Esophagus squamous epithelium (tissue), 5 donors: ENCODE measurements around the gene PNKD. TPM values are rescaled to one million over a fixed set of nuclear protein-coding genes. Genes with fewer than 3 reads are reported as not detected.

Experiments
- DNase-seq: peaks from one replicate; lab custom pipeline; 2025; lab: John Stamatoyannopoulos, UW
- H3K27ac ChIP-seq, 4 donors: fragments of 200-600 bp; sonication (generic); one replicate each; pipeline ENCODE4 v1.5.1; 2016 to 2019; ENCODE audit warnings: mild to moderate bottlenecking in 1 of 4
- H3K27me3 ChIP-seq, 4 donors: fragments of 200-600 bp; sonication (generic); 1 replicate in 3 of 4; 2 replicates in 1 of 4; pipeline versions ENCODE4 v1.5.1 to v1.6.0; 2017 to 2021; ENCODE audit warnings: antibody characterized with exemption in 1 of 4
- H3K36me3 ChIP-seq, 3 donors: fragments of 200-600 bp; sonication (generic); one replicate each; pipeline ENCODE4 v1.5.1; 2016 to 2019
- H3K4me1 ChIP-seq, 3 donors: fragments of 200-600 bp; sonication (generic); one replicate each; pipeline ENCODE4 v1.5.1; 2017 to 2019
- H3K4me3 ChIP-seq, 4 donors: fragments of 200-600 bp; sonication (generic); 1 replicate in 3 of 4; 2 replicates in 1 of 4; pipeline ENCODE4 v1.5.1; 2016 to 2019; ENCODE audit warnings: mild to moderate bottlenecking in 2 of 4, moderate library complexity in 1 of 4
- H3K9me3 ChIP-seq, 3 donors: fragments of 200-600 bp; sonication (generic); one replicate each; pipeline ENCODE4 v1.5.1; 2016 to 2019
- POLR2A ChIP-seq, 4 donors: fragments of 450-650 bp; IDR thresholded peaks; one replicate each; pipeline ENCODE4 v1.6.1; 2017; ENCODE audit warnings: antibody characterized with exemption in 4 of 4, mild to moderate bottlenecking in 4 of 4, moderate library complexity in 3 of 4
- WGBS, 2 donors: methylation state at CpG; one replicate each; pipeline ENCODE4 v1.1.5; 2018; 5-methylcytosine and 5-hydroxymethylcytosine counted together
- intact Hi-C: fragments of 100-400 bp; cut with DNase I; formaldehyde crosslinking; loops from one replicate; pipeline ENCODE4 v1.15.0; 2022
- total RNA-seq, 4 donors: library from RNA; depleted of rRNA; stranded (reverse); fragments of >200 nt; gene quantifications; one replicate each; pipeline ENCODE4 v1.1.0, GENCODE V29; 2016
- TF ChIP-seq, protein P1 (sequence below), 6 experiments: fragments of 450-650 bp in 4 of 6; fragments of 200-600 bp in 2 of 6; sonication (generic) in 2 of 6; IDR thresholded peaks; one replicate each; pipeline ENCODE4 v1.5.1; 2016 to 2019; ENCODE audit warnings: antibody characterized with exemption in 6 of 6, mild to moderate bottlenecking in 4 of 6, moderate library complexity in 4 of 6
- donor health status: DM: yes; HTN: yes; CAD: no.

PNKD gene
- total RNA-seq, 4 donors from 2014 or later: 19.7 to 34.3 (median 28.0) TPM

DNA sequence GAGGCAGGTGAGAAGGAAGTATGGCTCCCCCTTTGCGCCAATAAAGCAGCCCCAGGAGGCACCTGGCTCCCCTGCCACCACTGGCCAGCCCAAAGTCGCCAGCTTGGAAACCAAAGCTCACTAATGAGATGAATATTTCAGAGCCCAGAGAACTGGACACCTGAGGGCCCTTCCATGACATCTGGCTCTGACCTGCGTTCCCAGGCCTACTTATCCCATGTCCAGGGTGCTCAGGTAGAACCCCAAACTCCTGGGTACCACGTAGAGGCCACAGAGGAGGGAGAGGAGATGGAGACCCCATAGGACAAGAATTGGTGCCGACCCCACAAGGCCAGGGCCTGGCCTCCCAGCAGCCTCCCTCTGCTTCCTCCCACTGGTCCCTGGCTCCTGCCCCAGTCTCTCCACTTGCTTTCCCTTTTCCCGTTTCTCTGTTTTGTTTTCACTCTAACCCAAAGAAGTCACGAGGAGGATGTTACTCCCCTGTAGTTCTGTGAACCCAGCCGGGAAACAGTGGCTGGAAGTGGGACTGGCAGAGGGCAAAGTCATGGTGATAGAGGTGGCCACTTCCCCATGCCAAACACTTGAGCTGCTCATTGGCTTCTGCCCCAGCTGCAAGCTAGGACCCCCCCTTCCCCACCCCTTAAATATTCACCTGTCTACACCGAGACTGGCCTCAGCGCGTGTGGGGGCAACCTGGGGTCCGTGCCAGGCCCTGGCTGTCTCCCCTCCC is 21.2 kb downstream of the PNKD start:
- H3K9me3 ChIP-seq: no peaks in the 10 kb centered on the region
- TF ChIP-seq POLR2A (IDR thresholded peaks at IDR 0.05): peak in 1 of 4 donors; percentile 13
- TF ChIP-seq, protein P1, sequence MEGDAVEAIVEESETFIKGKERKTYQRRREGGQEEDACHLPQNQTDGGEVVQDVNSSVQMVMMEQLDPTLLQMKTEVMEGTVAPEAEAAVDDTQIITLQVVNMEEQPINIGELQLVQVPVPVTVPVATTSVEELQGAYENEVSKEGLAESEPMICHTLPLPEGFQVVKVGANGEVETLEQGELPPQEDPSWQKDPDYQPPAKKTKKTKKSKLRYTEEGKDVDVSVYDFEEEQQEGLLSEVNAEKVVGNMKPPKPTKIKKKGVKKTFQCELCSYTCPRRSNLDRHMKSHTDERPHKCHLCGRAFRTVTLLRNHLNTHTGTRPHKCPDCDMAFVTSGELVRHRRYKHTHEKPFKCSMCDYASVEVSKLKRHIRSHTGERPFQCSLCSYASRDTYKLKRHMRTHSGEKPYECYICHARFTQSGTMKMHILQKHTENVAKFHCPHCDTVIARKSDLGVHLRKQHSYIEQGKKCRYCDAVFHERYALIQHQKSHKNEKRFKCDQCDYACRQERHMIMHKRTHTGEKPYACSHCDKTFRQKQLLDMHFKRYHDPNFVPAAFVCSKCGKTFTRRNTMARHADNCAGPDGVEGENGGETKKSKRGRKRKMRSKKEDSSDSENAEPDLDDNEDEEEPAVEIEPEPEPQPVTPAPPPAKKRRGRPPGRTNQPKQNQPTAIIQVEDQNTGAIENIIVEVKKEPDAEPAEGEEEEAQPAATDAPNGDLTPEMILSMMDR (IDR thresholded peaks at IDR 0.05): no peak
- intact Hi-C loops: loop anchor here (5.0 kb wide), 1 partner anchor 106 kb away; the partner anchor contains the start of gene CTDSP1
- no peak for DNase-seq
- peak overlapping the region; percentile 65 to 93 (median 79) for H3K4me3 ChIP-seq
- H3K36me3 ChIP-seq: no peaks in the 10 kb centered on the region
- H3K4me1 ChIP-seq: peaks cover 57 to 93% (median 80%) of the 10 kb centered on the region in 3 donors
- 24 to 25% methylated on average over 6 to 8 of the region's 12 CpGs for WGBS, 2 donors
- no peaks in the 10 kb centered on the region for H3K27me3 ChIP-seq
- peak overlapping the region; percentile 94 to 99 (median 98) for H3K27ac ChIP-seq

DNA sequence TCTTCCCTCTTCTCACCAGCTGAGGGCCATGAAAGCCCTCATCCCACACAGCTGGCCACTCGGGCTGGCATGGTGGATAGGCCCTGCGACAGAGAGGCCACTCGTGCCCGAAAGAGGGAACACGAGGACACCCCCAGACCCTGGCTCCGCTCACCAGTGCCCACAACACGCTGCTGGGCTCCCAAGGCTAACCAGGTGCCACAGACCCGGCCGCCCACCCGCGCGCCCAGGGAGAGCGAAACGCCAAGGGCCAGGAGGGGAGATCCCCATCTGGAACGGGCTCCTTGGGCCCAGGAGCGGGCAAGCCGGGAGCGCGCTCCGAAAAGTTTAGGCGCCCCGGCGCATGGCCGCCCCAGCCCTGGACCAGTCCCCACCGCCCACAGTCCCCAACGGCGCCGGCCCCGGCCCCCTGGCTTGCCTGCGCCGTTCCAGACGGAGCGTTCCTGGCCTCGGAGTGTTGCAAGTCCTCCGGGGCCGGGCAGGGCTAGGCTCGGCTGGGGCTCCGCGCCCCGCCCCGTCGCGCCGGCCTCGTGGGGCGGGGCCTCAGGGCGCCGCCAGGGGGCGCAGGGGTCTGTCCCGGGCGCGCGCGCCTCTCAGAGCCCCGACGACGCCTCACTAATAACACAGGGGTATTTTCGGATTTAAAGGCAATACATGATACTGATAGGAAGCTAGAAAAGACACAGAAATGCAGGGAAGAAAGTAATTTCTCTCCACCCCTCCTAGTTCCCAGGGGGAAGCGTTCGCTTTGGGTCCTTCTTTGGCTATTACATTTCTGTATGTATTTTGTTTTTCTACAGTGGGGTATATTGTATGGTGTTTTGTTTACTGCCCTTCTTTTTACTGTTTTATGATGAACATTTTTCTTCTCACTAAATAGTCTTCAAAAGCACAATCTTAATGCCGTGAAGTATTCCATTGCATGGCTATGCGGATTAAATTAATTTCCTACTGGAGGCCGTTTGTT is 22.0 kb downstream of the PNKD start, which contains the start of gene TMBIM1:
TSS of gene TMBIM1 (minus strand) at position 456 of the 967 bp plus-strand sequence. CDS start 10,362 bp downstream, outside the sequence.
- Histone ChIP-seq H3K9me3 (no peaks in the 10 kb centered on the region), H3K4me3 (peak within 1 kb of the TSS; percentile 65 to 93 (median 79)), H3K4me1 (peaks cover 52 to 93% (median 81%) of the 10 kb centered on the region in 3 donors), H3K36me3 (no peaks in the 10 kb centered on the region), H3K27ac (peak within 1 kb of the TSS; percentile 94 to 99 (median 98)), H3K27me3 (no peaks in the 10 kb centered on the region)
- no peak for DNase-seq
- TF ChIP-seq, protein P1 (IDR thresholded peaks at IDR 0.05): peak; percentile 57 to 99 (median 97)
- TF ChIP-seq POLR2A (IDR thresholded peaks at IDR 0.05): peak in 3 of 4 donors; percentile 79 to 96 (median 92)
- 21 to 29% methylated on average over 7 to 9 of the region's 63 CpGs for WGBS, 2 donors
- intact Hi-C loops: loop anchor here (5.0 kb wide), 1 partner anchor 105 kb away; the partner anchor contains the start of gene CTDSP1

DNA sequence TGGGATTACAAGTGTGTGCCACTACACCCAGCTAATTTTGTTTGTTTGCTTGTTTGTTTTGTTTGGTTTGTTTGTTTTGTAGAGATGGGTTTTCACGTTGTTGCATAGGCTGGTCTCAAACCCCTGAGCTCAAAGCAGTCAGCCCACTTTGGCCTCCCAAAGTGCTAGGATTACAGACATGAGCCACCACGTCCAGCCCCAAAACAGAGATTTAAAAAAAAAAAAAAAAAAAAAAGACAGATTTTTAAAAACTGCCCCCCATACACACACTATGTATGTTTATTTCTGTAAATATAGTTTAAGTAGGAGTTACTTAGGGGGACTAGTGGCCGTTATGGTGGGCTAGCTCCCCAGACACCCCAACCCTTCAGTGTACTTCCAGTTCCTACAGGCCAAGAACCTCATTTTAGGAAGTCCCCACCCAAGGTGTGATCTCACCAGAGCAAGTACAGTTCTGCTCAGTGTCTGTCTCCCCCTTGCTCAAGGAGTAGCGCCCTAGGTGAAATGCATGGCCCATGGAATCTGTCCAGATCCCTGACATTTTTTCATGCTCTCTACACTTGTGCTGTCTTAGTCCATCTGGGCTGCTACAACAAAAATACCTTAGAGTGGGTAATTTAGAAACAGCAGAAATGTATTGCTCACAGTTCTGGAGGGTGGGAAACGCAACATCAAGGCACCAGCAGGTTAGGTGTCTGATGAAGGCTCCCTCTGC is 23.6 kb downstream of the PNKD start:
- 35 to 50% methylated on average over 5 of the region's 5 CpGs for WGBS, 2 donors
- DNase-seq: no peak
- no peaks in the 10 kb centered on the region for H3K36me3 ChIP-seq
- peak overlapping the region; percentile 77 to 98 (median 96) for H3K27ac ChIP-seq
- no peaks in the 10 kb centered on the region for H3K27me3 ChIP-seq
- H3K9me3 ChIP-seq: no peaks in the 10 kb centered on the region
- TF ChIP-seq, protein P1 (IDR thresholded peaks at IDR 0.05): no peak
- TF ChIP-seq POLR2A (IDR thresholded peaks at IDR 0.05): no peak
- H3K4me3 ChIP-seq: no peak overlapping the region
- peaks cover 41 to 93% (median 77%) of the 10 kb centered on the region in 3 donors for H3K4me1 ChIP-seq
- intact Hi-C loops: loop anchor here (5.0 kb wide), 1 partner anchor 103 kb away; the partner anchor contains the start of gene CTDSP1

DNA sequence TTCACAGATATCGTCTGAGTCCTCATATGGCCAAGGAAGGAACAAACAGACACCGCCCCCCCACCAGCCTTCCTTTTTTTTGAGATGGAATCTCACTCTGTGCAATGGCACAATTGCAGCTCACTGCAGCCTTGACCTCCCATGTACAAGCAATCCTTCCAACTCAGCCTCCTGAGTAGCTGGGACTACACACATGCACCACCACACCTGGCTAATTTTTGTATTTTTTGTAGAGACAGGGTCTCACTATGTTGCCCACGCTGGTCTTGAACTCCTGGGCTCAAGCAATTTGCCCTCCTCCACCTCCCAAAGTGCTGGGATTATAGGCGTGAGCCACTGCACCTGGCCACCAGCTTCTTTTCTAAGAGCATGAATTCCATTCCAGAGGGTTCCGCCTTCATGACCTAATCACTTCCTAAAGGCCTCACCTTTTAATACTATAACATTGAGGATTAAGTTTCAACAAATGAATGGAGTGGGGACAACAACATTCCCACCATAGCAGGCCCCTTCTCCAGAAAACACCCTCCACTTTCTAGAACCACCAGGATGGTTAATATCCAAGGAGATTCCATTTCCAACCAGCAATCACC is 24.2 kb downstream of the PNKD start:
- WGBS, 2 donors: 64 to 89% methylated on average over 5 of the region's 5 CpGs
- Histone ChIP-seq H3K4me3 (peak overlapping the region in 1 of 4 donors; percentile 7), H3K27me3 (no peaks in the 10 kb centered on the region), H3K4me1 (peaks cover 35 to 91% (median 71%) of the 10 kb centered on the region in 3 donors), H3K9me3 (no peaks in the 10 kb centered on the region), H3K36me3 (no peaks in the 10 kb centered on the region), H3K27ac (peak overlapping the region; percentile 77 to 98 (median 96))
- intact Hi-C loops: loop anchor here (5.0 kb wide), 1 partner anchor 103 kb away; the partner anchor contains the start of gene CTDSP1
- no peak for DNase-seq
- TF ChIP-seq POLR2A (IDR thresholded peaks at IDR 0.05): no peak
- TF ChIP-seq, protein P1 (IDR thresholded peaks at IDR 0.05): no peak
